Activated T-cell treated with anti-CD3 and anti-CD28 coated beads for 48 hours (primary cell): Measurements from ENCODE around the gene FGA.
"Not testable (repeated sequence)": the region's sequence is repeated elsewhere in the genome, so short reads cannot be mapped to it uniquely, and the experiment has no call there.

Experiments
- DNase-seq: peaks from one replicate; pipeline ENCODE4 v3.0.0-alpha.2; 2020; ENCODE audit warnings: low read depth

The FGA gene

GRCh38 chr4:154606728-154607723, 16.5 kb upstream of the FGA start:
- DNase-seq, result no peak

GRCh38 chr4:154604696-154605200, 14.2 kb upstream of the FGA start:
- DNase-seq, result no peak

- no peak for DNase-seq
Measured at GRCh38 chr4:154603033-154603943, 12.7 kb upstream of the FGA start.

- DNase-seq, result no peak
Measured at GRCh38 chr4:154602404-154603020, 12.0 kb upstream of the FGA start.

- no peak for DNase-seq
Measured at GRCh38 chr4:154597798-154598774, 7.5 kb upstream of the FGA start.

GRCh38 chr4:154597281-154597680, 6.7 kb upstream of the FGA start:
- not testable (repeated sequence) for DNase-seq

- DNase-seq, result no peak
Measured at GRCh38 chr4:154595807-154596206, 5.3 kb upstream of the FGA start.

- DNase-seq, result not testable (repeated sequence)
Measured at GRCh38 chr4:154594343-154594742, 3.8 kb upstream of the FGA start.

- no peak for DNase-seq
Measured at GRCh38 chr4:154593868-154594267, 3.3 kb upstream of the FGA start.

- DNase-seq, result no peak
Measured at GRCh38 chr4:154591890-154592289, 1.3 kb upstream of the FGA start.

GRCh38 chr4:154589296-154590197, 995 bp downstream of the FGA start:
- no peak for DNase-seq

- DNase-seq, result no peak
Measured at GRCh38 chr4:154588198-154588597, 2.3 kb downstream of the FGA start.

GRCh38 chr4:154586296-154587033, 4.1 kb downstream of the FGA start:
- DNase-seq, result no peak

- DNase-seq, result no peak
Measured at GRCh38 chr4:154585369-154586018, 5.0 kb downstream of the FGA start.

GRCh38 chr4:154584259-154584658, 6.3 kb downstream of the FGA start:
- no peak for DNase-seq

GRCh38 chr4:154583677-154584076, 6.9 kb downstream of the FGA start:
- no peak for DNase-seq

GRCh38 chr4:154583230-154583629, 7.3 kb downstream of the FGA start:
- DNase-seq, result no peak

- no peak for DNase-seq
Measured at GRCh38 chr4:154582723-154583122, 7.8 kb downstream of the FGA start.
